Nephron (organoid): Measurements from ENCODE around the gene BCAS3.

ENCODE experiments used
- H3K27ac Mint-ChIP-seq, 3 experiments: 2 replicates each; pipeline ENCODE4 v1.8.0; 2020; ENCODE audit warnings: mixed read lengths in 3 of 3, mild to moderate bottlenecking in 2 of 3, moderate library complexity in 1 of 3
- H3K27me3 Mint-ChIP-seq: 2 replicates; pipeline ENCODE4 v1.8.0; 2021; ENCODE audit warnings: low read depth, mild to moderate bottlenecking, moderate library complexity, mixed read lengths
- H3K36me3 Mint-ChIP-seq: 2 replicates; pipeline ENCODE4 v1.8.0; 2020; ENCODE audit warnings: low read depth, mixed read lengths
- H3K4me1 Mint-ChIP-seq: 2 replicates; pipeline ENCODE4 v1.8.0; 2020; ENCODE audit warnings: mixed read lengths
- H3K4me3 Mint-ChIP-seq, 3 experiments: 2 replicates each; pipeline ENCODE4 v1.8.0; 2020; ENCODE audit warnings: mild to moderate bottlenecking in 3 of 3, mixed read lengths in 3 of 3, moderate library complexity in 2 of 3
- H3K9me3 Mint-ChIP-seq: 2 replicates; pipeline ENCODE4 v1.8.0; 2020; ENCODE audit warnings: mixed read lengths
- TF ChIP-seq, protein P1 (sequence below), 3 experiments: fragments of 200-600 bp; sonication (generic); IDR thresholded peaks; one replicate each; pipeline ENCODE4 v1.5.0; 2021; ENCODE audit warnings: antibody characterized with exemption in 3 of 3; ENCODE audit not compliant: unreplicated experiment in 3 of 3

The BCAS3 gene

DNA sequence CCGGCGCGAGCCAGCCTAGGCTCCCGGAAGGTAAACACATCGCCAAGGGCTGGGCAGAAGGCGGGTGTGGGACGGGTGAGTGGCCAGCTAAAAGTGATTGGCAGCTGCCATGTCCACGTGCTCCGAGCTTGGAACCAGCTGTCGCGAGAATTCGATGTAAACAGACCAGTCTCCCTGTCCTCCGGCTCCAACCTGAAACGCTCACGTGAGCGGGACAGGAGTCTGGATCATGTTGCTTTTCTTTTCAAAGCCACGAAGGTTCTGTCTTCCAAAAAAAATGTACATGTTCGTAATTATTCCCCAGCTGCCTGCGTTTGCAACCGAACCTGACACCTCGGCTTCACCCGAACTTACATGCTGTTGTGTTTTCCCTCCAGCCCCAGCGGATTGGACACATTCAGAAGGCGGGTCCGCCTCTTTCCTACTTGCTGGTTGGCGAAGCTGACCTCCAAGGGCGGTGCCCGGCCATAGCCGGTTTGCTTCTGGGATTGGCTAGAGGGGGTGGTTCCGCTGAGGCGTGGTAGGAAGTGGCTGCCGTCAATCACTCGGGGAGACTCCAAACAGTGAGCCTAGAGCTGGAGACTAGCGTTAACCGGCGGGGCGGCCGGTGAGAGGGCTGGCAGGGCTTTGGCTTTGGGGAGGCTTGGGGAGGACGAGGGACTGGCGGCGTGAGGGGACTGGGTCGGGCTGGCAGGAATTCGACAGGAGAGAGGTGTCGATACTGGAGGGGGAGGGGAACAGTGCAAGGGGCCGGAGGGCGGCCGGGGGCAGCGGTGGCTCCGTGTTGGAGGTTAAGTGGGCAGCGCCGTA lies at the start of gene BCAS3:
BCAS3 (plus strand) TSS at position 544 of the 810 bp plus-strand sequence.
- Mint-ChIP-seq H3K4me3 (peak within 1 kb of the TSS; percentile 92 to 97 (median 93)), H3K27ac (peak within 1 kb of the TSS; percentile 70 to 97 (median 89)), H3K4me1 (peaks cover 14% of the 10 kb centered on the region), H3K36me3 (no peaks in the 10 kb centered on the region), H3K9me3 (peaks cover 2% of the 10 kb centered on the region), H3K27me3 (no peaks in the 10 kb centered on the region)
- TF ChIP-seq, protein P1, sequence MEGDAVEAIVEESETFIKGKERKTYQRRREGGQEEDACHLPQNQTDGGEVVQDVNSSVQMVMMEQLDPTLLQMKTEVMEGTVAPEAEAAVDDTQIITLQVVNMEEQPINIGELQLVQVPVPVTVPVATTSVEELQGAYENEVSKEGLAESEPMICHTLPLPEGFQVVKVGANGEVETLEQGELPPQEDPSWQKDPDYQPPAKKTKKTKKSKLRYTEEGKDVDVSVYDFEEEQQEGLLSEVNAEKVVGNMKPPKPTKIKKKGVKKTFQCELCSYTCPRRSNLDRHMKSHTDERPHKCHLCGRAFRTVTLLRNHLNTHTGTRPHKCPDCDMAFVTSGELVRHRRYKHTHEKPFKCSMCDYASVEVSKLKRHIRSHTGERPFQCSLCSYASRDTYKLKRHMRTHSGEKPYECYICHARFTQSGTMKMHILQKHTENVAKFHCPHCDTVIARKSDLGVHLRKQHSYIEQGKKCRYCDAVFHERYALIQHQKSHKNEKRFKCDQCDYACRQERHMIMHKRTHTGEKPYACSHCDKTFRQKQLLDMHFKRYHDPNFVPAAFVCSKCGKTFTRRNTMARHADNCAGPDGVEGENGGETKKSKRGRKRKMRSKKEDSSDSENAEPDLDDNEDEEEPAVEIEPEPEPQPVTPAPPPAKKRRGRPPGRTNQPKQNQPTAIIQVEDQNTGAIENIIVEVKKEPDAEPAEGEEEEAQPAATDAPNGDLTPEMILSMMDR (IDR thresholded peaks at IDR 0.05; ENCODE audit: unreplicated experiment in 3 of 3) = no peak

DNA sequence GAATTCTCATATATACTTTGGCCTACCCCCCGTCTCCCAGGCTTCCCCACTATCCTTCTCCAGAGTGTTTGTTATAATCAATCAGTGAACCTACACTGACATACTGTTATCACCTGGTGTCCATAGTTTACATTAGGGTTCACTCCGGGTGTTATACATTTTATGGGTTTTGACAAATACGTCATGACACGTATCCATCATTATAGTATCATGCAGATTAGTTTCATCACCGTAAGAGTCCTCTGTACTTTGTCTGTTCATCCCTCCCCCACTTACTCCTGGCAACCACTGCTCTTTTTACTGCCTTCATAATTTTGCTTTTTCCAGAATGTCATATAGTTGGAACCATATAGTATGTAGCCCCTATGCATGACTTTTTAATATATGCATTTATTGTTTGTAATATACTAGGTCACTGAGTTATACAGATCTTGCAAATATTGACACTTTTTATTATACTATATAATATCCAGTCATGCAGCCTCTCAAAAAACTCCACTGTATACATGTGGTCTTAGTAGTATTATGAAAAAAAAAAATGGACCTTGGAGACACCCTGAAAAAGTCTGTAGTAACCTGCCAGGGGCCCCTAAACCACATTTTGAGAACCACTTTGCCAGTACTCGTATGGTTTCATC lies 49.3 kb upstream of the BCAS3 start:
- TF ChIP-seq, protein P1 (IDR thresholded peaks at IDR 0.05; ENCODE audit: unreplicated experiment in 3 of 3) = no peak
- H3K36me3 Mint-ChIP-seq = peaks cover 28% of the 10 kb centered on the region
- H3K4me1 Mint-ChIP-seq = peaks cover 10% of the 10 kb centered on the region
- H3K27me3 Mint-ChIP-seq = no peaks in the 10 kb centered on the region
- H3K9me3 Mint-ChIP-seq = no peaks in the 10 kb centered on the region
- peak overlapping the region in 1 of 3 experiments; percentile 8 for H3K27ac Mint-ChIP-seq
- H3K4me3 Mint-ChIP-seq = no peak overlapping the region

DNA sequence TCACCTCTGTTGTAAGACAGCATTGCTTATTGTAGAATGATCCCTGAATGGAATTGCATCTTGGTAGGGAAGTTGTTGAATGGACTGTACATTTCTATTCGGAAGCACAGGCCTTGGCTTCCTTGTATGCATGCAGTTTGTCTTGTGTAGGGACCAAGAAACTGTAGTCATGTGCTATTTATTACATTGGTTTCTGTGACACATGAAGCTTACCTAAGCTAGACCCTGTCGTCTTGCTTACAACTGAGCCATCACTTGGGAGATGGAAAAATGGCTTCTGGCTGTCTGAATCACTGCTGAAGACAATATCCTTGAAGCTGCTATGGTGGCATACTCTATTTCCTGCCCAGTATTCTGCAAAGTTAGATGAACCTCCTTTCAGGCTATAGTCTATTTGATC lies 48.5 kb upstream of the BCAS3 start:
- peak overlapping the region in 1 of 3 experiments; percentile 37 for H3K27ac Mint-ChIP-seq
- no peaks in the 10 kb centered on the region for H3K9me3 Mint-ChIP-seq
- H3K36me3 Mint-ChIP-seq = peaks cover 29% of the 10 kb centered on the region
- H3K4me3 Mint-ChIP-seq = no peak overlapping the region
- H3K4me1 Mint-ChIP-seq = peaks cover 10% of the 10 kb centered on the region
- TF ChIP-seq, protein P1 (IDR thresholded peaks at IDR 0.05; ENCODE audit: unreplicated experiment in 3 of 3) = no peak
- no peaks in the 10 kb centered on the region for H3K27me3 Mint-ChIP-seq

DNA sequence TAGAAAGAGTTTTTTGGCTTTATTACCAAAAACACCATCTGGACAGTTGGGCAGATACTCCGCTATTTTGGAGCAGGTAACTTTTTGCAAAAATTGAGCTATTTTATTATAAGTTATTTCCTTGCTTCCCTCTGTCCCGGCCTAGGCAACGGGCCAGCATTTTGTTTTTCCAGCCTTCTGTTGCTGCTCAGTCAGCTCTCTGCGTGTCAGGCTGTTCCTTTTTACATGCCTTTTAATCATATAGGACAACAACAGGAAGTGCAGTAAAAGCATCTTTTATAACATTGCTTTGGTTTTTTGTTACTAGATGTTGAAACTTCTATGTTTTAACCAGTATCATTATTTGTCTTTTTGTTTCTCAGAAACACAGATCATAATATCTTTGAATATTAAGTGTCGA lies 47.3 kb upstream of the BCAS3 start:
- H3K4me3 Mint-ChIP-seq = no peak overlapping the region
- no peaks in the 10 kb centered on the region for H3K27me3 Mint-ChIP-seq
- peaks cover 37% of the 10 kb centered on the region for H3K36me3 Mint-ChIP-seq
- no peaks in the 10 kb centered on the region for H3K9me3 Mint-ChIP-seq
- H3K27ac Mint-ChIP-seq = peak overlapping the region; percentile 61 to 83 (median 74)
- H3K4me1 Mint-ChIP-seq = peaks cover 10% of the 10 kb centered on the region
- TF ChIP-seq, protein P1 (IDR thresholded peaks at IDR 0.05; ENCODE audit: unreplicated experiment in 3 of 3) = no peak

DNA sequence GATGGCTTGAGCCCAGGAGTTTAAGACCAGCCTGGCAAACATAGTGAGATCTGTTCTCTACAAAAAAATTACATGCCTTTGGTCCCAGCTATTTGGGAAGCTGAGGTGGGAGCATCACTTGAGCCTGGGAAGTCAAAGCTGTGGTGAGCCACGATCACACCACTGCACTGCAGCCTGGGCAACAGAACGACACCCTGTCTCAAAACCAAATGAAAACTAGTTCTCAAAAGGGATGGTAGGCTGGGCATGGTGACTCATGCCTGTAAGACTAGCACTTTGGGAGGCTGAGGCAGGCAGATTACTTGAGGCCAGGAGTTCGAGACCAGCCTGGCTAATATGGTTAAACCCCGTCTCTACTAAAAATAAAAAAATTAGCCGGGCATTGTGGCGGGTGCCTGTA lies 46.5 kb upstream of the BCAS3 start:
- peak overlapping the region in 1 of 3 experiments; percentile 74 for H3K27ac Mint-ChIP-seq
- peaks cover 41% of the 10 kb centered on the region for H3K36me3 Mint-ChIP-seq
- H3K4me3 Mint-ChIP-seq = no peak overlapping the region
- TF ChIP-seq, protein P1 (IDR thresholded peaks at IDR 0.05; ENCODE audit: unreplicated experiment in 3 of 3) = no peak
- peaks cover 10% of the 10 kb centered on the region for H3K4me1 Mint-ChIP-seq
- H3K9me3 Mint-ChIP-seq = no peaks in the 10 kb centered on the region
- no peaks in the 10 kb centered on the region for H3K27me3 Mint-ChIP-seq
